Endothelial cell of umbilical vein (primary cell): Measurements from ENCODE around the gene SNX30. TPM values are rescaled to one million over a fixed set of nuclear protein-coding genes. Genes with fewer than 3 reads are reported as not detected.

ENCODE experiments used
- BruUV-seq: library from RNA; stranded (reverse); fragments of 400-500 nt; replicated peaks from 2 replicates; lab custom pipeline; 2021; lab: Mats Ljungman, UMichigan
- CTCF ChIA-PET: fragments of 300-600, 350-600 bp; sonication (Branson Sonifier 250); formaldehyde crosslinking; loops from one replicate; lab custom pipeline; 2021; ENCODE audit warnings: antibody characterized with exemption, inconsistent platforms; lab: Charles Lee
- POLR2A ChIA-PET: fragments of 300-600, 350-600 bp; sonication (Branson Sonifier 250); formaldehyde crosslinking; loops from one replicate; lab custom pipeline; 2021; ENCODE audit warnings: antibody characterized with exemption, inconsistent platforms; lab: Charles Lee
- DNase-seq: peaks from one replicate; pipeline ENCODE4 v3.0.0-alpha.2; 2011; ENCODE audit warnings: low read depth, low spot score
- FAIRE-seq: peaks from 2 replicates; lab custom pipeline; 2011; peaks lifted over from hg19 to GRCh38; lab: Jason Lieb, UNC
- H2AFZ ChIP-seq: 2 replicates; pipeline ENCODE4 v1.6.0; 2012; ENCODE audit warnings: low read depth, low read length, control low read depth, inconsistent platforms
- H3K27ac ChIP-seq: 2 replicates; pipeline ENCODE4 v1.5.1; 2011; ENCODE audit warnings: low read depth, mild to moderate bottlenecking, control low read depth, low read length, moderate library complexity; ENCODE audit not compliant: insufficient read depth
- H3K27me3 ChIP-seq, 2 experiments: 2 replicates each; pipeline versions ENCODE4 v1.6.0 to v1.6.1; 2011; ENCODE audit warnings: low read length in 2 of 2, mixed read lengths in 1 of 2; ENCODE audit not compliant: control insufficient read depth in 2 of 2, insufficient read depth in 2 of 2
- H3K36me3 ChIP-seq, 2 experiments: 2 replicates in 1 of 2; 3 replicates in 1 of 2; pipeline ENCODE4 v1.5.1; 2011; ENCODE audit warnings: low read length in 2 of 2, mild to moderate bottlenecking in 1 of 2, moderate library complexity in 1 of 2; ENCODE audit not compliant: control insufficient read depth in 2 of 2, insufficient read depth in 2 of 2; ENCODE audit errors: extremely low read depth in 1 of 2
- H3K4me1 ChIP-seq: 3 replicates; pipeline ENCODE4 v1.5.1; 2011; ENCODE audit warnings: mild to moderate bottlenecking, low read length; ENCODE audit not compliant: control insufficient read depth, insufficient read depth; ENCODE audit errors: extremely low read depth
- H3K4me2 ChIP-seq: 2 replicates; pipeline ENCODE4 v1.6.1; 2011; ENCODE audit warnings: low read length, control low read depth, mixed read lengths; ENCODE audit not compliant: insufficient read depth
- H3K4me3 ChIP-seq, 3 experiments: fragments of 200-600 bp in 1 of 3; sonication (generic), shearing (Covaris generic) in 1 of 3; replicated peaks in 1 of 3; 2 replicates each; pipeline ENCODE4 v1.5.1; 2011 to 2016; ENCODE audit warnings: control low read depth in 3 of 3, low read length in 3 of 3, mild to moderate bottlenecking in 2 of 3, inconsistent platforms in 1 of 3, low read depth in 1 of 3, moderate library complexity in 1 of 3; ENCODE audit not compliant: insufficient read depth in 1 of 3
- H3K79me2 ChIP-seq: 2 replicates; pipeline ENCODE4 v1.6.0; 2012; ENCODE audit warnings: low read length, inconsistent platforms; ENCODE audit not compliant: control insufficient read depth, insufficient read depth
- H3K9ac ChIP-seq: replicated peaks from 2 replicates; pipeline ENCODE3; 2011; ENCODE audit warnings: low read length, control low read depth; ENCODE audit not compliant: insufficient read depth; ENCODE audit errors: extremely low read depth
- H3K9me1 ChIP-seq: replicated peaks from 3 replicates; pipeline ENCODE4 v1.6.0; 2011; ENCODE audit warnings: mild to moderate bottlenecking, low read length; ENCODE audit not compliant: control insufficient read depth, insufficient read depth; ENCODE audit errors: extremely low read depth
- H3K9me3 ChIP-seq: replicated peaks from 2 replicates; pipeline ENCODE4 v1.5.1; 2012; ENCODE audit warnings: low read length, inconsistent platforms; ENCODE audit not compliant: control insufficient read depth, insufficient read depth
- H4K20me1 ChIP-seq: replicated peaks from 2 replicates; pipeline ENCODE3; 2011; ENCODE audit warnings: mild to moderate bottlenecking, low read length; ENCODE audit not compliant: control insufficient read depth, insufficient read depth; ENCODE audit errors: extremely low read depth
- CTCF ChIP-seq, 2 donors: IDR thresholded peaks; 1 replicate in 1 of 2; 2 replicates in 1 of 2; pipeline ENCODE4 v1.5.1; 2011; ENCODE audit warnings: low read length in 2 of 2, mild to moderate bottlenecking in 2 of 2, moderate library complexity in 2 of 2, control low read depth in 1 of 2, inconsistent platforms in 1 of 2, low read depth in 1 of 2; ENCODE audit not compliant: insufficient read depth in 1 of 2; ENCODE audit errors: extremely low read depth in 1 of 2
- EZH2 ChIP-seq: IDR thresholded peaks from 2 replicates; pipeline ENCODE4 v1.6.1; 2012; ENCODE audit warnings: borderline replicate concordance, low read depth, mild to moderate bottlenecking, moderate library complexity, low read length, inconsistent platforms; ENCODE audit not compliant: severe bottlenecking
- FOS ChIP-seq: IDR thresholded peaks from 2 replicates; pipeline ENCODE4 v1.6.1; 2011; ENCODE audit warnings: mild to moderate bottlenecking, low read length, moderate library complexity, borderline replicate concordance; ENCODE audit not compliant: insufficient read depth
- GATA2 ChIP-seq: IDR thresholded peaks from 2 replicates; pipeline ENCODE4 v1.7.0; 2011; ENCODE audit warnings: low read depth, mild to moderate bottlenecking, moderate library complexity, mixed read lengths, low read length; ENCODE audit not compliant: insufficient read length, insufficient read depth
- JUN ChIP-seq: IDR thresholded peaks from 2 replicates; pipeline ENCODE4 v1.6.1; 2011; ENCODE audit warnings: borderline replicate concordance, low read depth; ENCODE audit not compliant: insufficient read length, insufficient read depth
- MAX ChIP-seq: IDR thresholded peaks from 2 replicates; pipeline ENCODE4 v1.6.1; 2011; ENCODE audit not compliant: insufficient read depth, insufficient read length
- MYC ChIP-seq: IDR thresholded peaks from one replicate; pipeline ENCODE4 v1.6.1; 2011; ENCODE audit warnings: mild to moderate bottlenecking, low read depth, low read length
- POLR2A ChIP-seq: IDR thresholded peaks from 2 replicates; pipeline ENCODE4 v1.6.1; 2012; ENCODE audit warnings: low read depth, mild to moderate bottlenecking, control low read depth, low read length
- POLR2AphosphoS5 ChIP-seq: IDR thresholded peaks from 2 replicates; pipeline ENCODE4 v1.6.1; 2012; ENCODE audit warnings: low read depth, mild to moderate bottlenecking, control low read depth, low read length, moderate library complexity; ENCODE audit not compliant: insufficient read depth
- dilution Hi-C: fragments of 300-500 bp; cut with MboI; formaldehyde crosslinking; loops from one replicate; pipeline ENCODE4 v1.15.0; 2019; ENCODE audit warnings: low sequenced_read_pairs; ENCODE audit not compliant: extremely low pct_ligation_motif_present
- intact Hi-C: fragments of 100-400 bp; cut with micrococcal nuclease; formaldehyde crosslinking; loops from one replicate; pipeline ENCODE4 v1.10.0; 2022
- polyA plus RNA-seq, 4 experiments: library from polyadenylated mRNA; depleted of rRNA in 3 of 4; stranded (reverse) in 3 of 4; unstranded in 1 of 4; fragments of >200 nt; gene quantifications; 2 replicates each; pipeline versions ENCODE4 v1.2.1 to v1.2.3, GENCODE V29; 2011 to 2012; ENCODE audit warnings: missing spikeins in 1 of 4
- total RNA-seq: library from RNA; stranded (reverse); gene quantifications from 2 replicates; pipeline ENCODE4 v1.2.3, GENCODE V29; 2021

The SNX30 gene
- total and polyA plus RNA-seq, 2 donors (not counting 3 experiments of a cell fraction or from before 2014, with no cell fraction given): 2.8 to 6.3 TPM

- FAIRE-seq (no peak), DNase-seq (no peak)
- Histone ChIP-seq H3K4me3 (no peak overlapping the region), H4K20me1 (no peaks in the 10 kb centered on the region), H3K27ac (no peak overlapping the region), H3K9ac (no peak overlapping the region), H3K27me3 (no peaks in the 10 kb centered on the region), H3K9me3 (no peaks in the 10 kb centered on the region), H3K4me2 (no peak overlapping the region), H3K4me1 (no peaks in the 10 kb centered on the region), H2AFZ (no peak overlapping the region), H3K79me2 (no peaks in the 10 kb centered on the region), H3K9me1 (no peaks in the 10 kb centered on the region), H3K36me3 (no peaks in the 10 kb centered on the region)
- POLR2A ChIA-PET: no interaction called here
- TF ChIP-seq EZH2: no peak
- no peak for TF ChIP-seq POLR2AphosphoS5
- no peak for TF ChIP-seq JUN
- no peak for TF ChIP-seq MAX
- TF ChIP-seq POLR2A: no peak
- no peak for TF ChIP-seq MYC
- no peak for TF ChIP-seq GATA2
- no peak for TF ChIP-seq CTCF (IDR thresholded peaks at IDR 0.05; ENCODE audit: extremely low read depth in 1 of 2, insufficient read depth in 1 of 2, low read depth in 1 of 2, low read length in 2 of 2)
- TF ChIP-seq FOS: no peak
- CTCF ChIA-PET: interaction anchor here (0.6 kb wide), 1 partner anchor 34 kb away, joined by 3 read pairs; no protein-coding TSS in a partner anchor
- intact Hi-C loops: no loop called here
- BruUV-seq: no TSS peak
- dilution Hi-C loops: no loop called here
These were observed 112.7 kb downstream of the SNX30 start for GRCh38 chr9:112863214-112863613.
